GM12878 (cell line): ENCODE measurements around the gene LIMA1.

Experiments used
- BACH1 ChIP-seq: fragments of 450-650 bp; IDR thresholded peaks from 2 replicates; pipeline ENCODE4 v1.6.1; 2017; ENCODE audit warnings: mild to moderate bottlenecking, borderline replicate concordance
- BMI1 ChIP-seq: fragments of 450-650 bp; IDR thresholded peaks from 2 replicates; pipeline ENCODE4 v1.6.1; 2016; ENCODE audit warnings: mild to moderate bottlenecking, moderate library complexity, borderline replicate concordance
- BRCA1 ChIP-seq: IDR thresholded peaks from 2 replicates; pipeline ENCODE4 v1.6.1; 2011; ENCODE audit warnings: low read depth, low read length, improper control_type of control experiment
- CTCF ChIP-seq, 3 experiments: IDR thresholded peaks in 2 of 3; conservative IDR thresholded peaks in 1 of 3; 2 replicates each; pipeline ENCODE4 v1.5.1; 2011; ENCODE audit warnings: low read depth in 3 of 3, low read length in 3 of 3, mild to moderate bottlenecking in 3 of 3, control low read depth in 2 of 3, moderate library complexity in 2 of 3, inconsistent platforms in 1 of 3, mixed read lengths in 1 of 3; ENCODE audit not compliant: control insufficient read depth in 2 of 3, insufficient read depth in 1 of 3; ENCODE audit errors: extremely low read depth in 1 of 3
- EGR1 ChIP-seq, 2 experiments: IDR thresholded peaks; 1 replicate in 1 of 2; 2 replicates in 1 of 2; pipeline ENCODE4 v1.6.1; 2011 to 2012; ENCODE audit warnings: low read depth in 2 of 2, low read length in 2 of 2, borderline replicate concordance in 1 of 2, mild to moderate bottlenecking in 1 of 2, moderate library complexity in 1 of 2
- EZH2 ChIP-seq: IDR thresholded peaks from 2 replicates; pipeline ENCODE4 v1.6.1; 2012; ENCODE audit warnings: low read depth, mild to moderate bottlenecking, control low read depth, inconsistent platforms, low read length, borderline replicate concordance; ENCODE audit not compliant: control insufficient read depth
- POLR2A ChIP-seq: IDR thresholded peaks from 2 replicates; pipeline ENCODE4 v1.6.1; 2011; ENCODE audit warnings: low read depth, mild to moderate bottlenecking, low read length
- RAD21 ChIP-seq: IDR thresholded peaks from 2 replicates; pipeline ENCODE4 v1.6.1; 2011; ENCODE audit warnings: mild to moderate bottlenecking, low read depth, low read length, moderate library complexity; ENCODE audit not compliant: insufficient read depth
- RUNX3 ChIP-seq: IDR thresholded peaks from 2 replicates; pipeline ENCODE4 v1.6.1; 2012; ENCODE audit warnings: low read length, inconsistent platforms
- TAF1 ChIP-seq: IDR thresholded peaks from 2 replicates; pipeline ENCODE4 v1.6.1; 2011; ENCODE audit warnings: mild to moderate bottlenecking, low read depth, low read length, borderline replicate concordance
- ZBTB33 ChIP-seq: fragments of 450-650 bp; IDR thresholded peaks from 2 replicates; pipeline ENCODE4 v1.6.1; 2017; ENCODE audit warnings: mild to moderate bottlenecking
- ZZZ3 ChIP-seq: IDR thresholded peaks from 2 replicates; pipeline ENCODE4 v1.6.1; 2011; ENCODE audit warnings: low read depth; ENCODE audit not compliant: control insufficient read depth, insufficient read length

DNA sequence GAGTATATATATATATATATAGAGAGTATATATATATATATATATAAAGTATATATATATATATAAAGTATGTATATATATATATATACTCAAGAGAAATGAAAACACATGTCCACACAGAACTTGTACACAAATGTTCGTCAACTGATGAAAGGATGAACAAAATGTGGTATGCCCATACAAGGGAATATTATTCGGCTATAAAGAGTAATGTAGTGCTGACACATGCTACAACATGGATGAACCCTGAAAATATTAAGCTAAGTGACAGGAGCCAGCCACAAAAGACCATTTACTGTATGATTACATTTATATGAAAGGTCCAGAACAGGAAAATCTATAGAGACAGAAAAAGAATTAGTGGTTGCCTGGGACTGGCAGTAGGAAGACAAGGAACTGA lies 19.5 kb downstream of the LIMA1 start:
- no peak for TF ChIP-seq ZZZ3
- TF ChIP-seq EGR1 (IDR thresholded peaks at IDR 0.05; ENCODE audit: borderline replicate concordance in 1 of 2, low read depth in 2 of 2, low read length in 2 of 2) = no peak
- TF ChIP-seq BRCA1 = no peak
- no peak for TF ChIP-seq RUNX3
- TF ChIP-seq CTCF (IDR thresholded peaks at IDR 0.05 in 2 of 3, conservative IDR thresholded peaks at IDR 0.05 in 1 of 3; ENCODE audit: control insufficient read depth in 2 of 3, extremely low read depth in 1 of 3, insufficient read depth in 1 of 3, low read depth in 3 of 3, low read length in 3 of 3) = no peak
- TF ChIP-seq RAD21 = no peak
- TF ChIP-seq TAF1 = no peak
- no peak for TF ChIP-seq POLR2A
- no peak for TF ChIP-seq BACH1
- TF ChIP-seq BMI1 = no peak
- no peak for TF ChIP-seq ZBTB33
- TF ChIP-seq EZH2 = no peak
